Measurements from ENCODE around the gene ADCYAP1R1.

ADCYAP1R1 gene

GRCh38 chr7:31051598-31052486, at the start of gene ADCYAP1R1:
TSS of gene ADCYAP1R1 (plus strand) at chr7:31052308. CDS start at chr7:31063265, 10,957 bp downstream.
- no peak for DNase-seq (ENCODE audit: low read depth, low spot score)

- no peak for DNase-seq (ENCODE audit: low read depth, low spot score)
These were observed 49.0 kb upstream of the ADCYAP1R1 start for GRCh38 chr7:31003097-31003496.

GRCh38 chr7:31003721-31004120, 48.4 kb upstream of the ADCYAP1R1 start:
- no peak for DNase-seq (ENCODE audit: low read depth, low spot score)

DNA sequence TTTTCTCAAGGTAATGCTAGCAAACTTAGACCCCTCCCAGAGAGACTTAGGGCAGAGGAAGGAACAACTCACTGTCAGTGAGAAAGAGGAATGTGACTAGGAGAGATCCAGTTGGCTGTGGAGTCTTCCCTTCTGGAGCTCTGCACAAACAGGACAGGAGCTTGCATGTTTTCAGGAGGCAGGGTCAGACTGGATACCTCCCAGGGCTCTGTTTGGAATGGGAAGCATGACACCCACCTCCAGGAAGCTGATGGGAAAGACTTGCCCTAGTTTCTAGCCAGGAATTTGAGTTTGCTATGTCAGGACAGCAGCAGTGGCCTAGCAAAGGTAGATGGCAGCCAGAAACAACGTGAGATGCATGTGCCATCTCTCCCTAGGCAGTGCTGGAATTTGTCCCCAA, 47.7 kb upstream of the ADCYAP1R1 start:
- no peak for DNase-seq (ENCODE audit: low read depth, low spot score)

DNA sequence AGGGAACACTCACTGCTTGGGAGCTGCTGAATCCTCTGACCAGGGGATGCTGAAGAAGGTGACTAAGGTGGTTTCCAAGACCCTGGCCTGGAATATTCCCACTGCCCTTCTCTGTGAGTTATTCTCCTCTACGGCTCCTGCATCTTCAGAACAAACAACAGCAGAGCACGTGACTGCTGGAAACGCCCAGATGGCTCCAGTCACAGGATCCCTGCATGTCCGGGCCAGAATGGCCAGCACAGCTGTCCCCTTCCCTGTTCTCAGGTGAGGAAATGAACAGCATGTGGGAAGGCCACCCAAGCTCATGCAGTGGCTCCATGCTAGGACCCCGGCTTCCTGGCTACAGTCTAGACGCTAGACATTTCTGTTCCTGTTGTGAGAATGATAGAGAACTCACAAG, 45.3 kb upstream of the ADCYAP1R1 start:
- no peak for DNase-seq (ENCODE audit: low read depth, low spot score)

GRCh38 chr7:31007634-31008033, 44.5 kb upstream of the ADCYAP1R1 start:
- no peak for DNase-seq (ENCODE audit: low read depth, low spot score)

- DNase-seq (ENCODE audit: low read depth, low spot score): no peak
These were observed 37.3 kb upstream of the ADCYAP1R1 start for GRCh38 chr7:31014826-31015225.

GRCh38 chr7:31017032-31017675, 35.0 kb upstream of the ADCYAP1R1 start:
- no peak for DNase-seq (ENCODE audit: low read depth, low spot score)

- DNase-seq (ENCODE audit: low read depth, low spot score): no peak
These were observed 34.4 kb upstream of the ADCYAP1R1 start for GRCh38 chr7:31017721-31018120.

DNA sequence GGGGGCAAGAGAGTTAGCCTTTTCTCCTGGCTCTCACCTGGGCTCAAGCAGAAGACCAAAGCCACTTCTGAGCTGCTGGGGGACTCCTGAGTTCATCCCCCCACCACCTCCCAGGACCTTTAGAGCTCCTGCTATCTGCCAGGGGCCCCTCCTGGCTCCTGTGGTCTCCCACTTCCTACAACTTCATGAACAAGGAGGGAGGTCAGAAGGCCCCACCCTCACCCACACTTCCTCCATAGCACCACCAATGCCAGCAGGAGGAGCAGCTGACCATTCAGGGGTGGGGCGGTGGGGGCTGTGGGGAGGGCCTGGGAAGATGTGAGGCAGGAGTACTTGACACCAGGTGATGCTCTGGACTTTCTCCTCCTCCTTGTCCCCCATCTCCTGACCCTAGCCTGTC, 32.6 kb upstream of the ADCYAP1R1 start:
- DNase-seq (ENCODE audit: low read depth, low spot score): no peak

GRCh38 chr7:31020161-31020560, 31.9 kb upstream of the ADCYAP1R1 start:
- no peak for DNase-seq (ENCODE audit: low read depth, low spot score)

DNA sequence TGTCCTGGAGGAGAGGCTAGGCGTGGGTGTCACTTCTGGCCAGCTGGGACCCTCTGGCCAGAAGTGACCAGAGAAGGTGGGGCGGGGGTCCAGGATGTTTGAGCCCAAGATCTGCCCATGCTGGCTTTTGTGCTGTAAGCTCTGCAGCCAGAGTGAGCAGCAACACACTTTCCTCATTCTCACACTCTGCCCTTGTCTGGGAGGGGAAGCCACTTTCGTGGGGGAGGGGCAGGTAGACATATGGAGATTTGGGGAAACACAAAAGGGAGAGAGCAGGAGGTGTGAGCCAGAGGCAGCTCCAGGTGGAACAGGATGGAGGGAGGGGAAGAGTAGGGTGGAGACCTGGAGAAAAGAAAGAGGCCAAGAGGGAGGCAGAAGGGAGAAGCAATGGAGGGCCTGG, 31.5 kb upstream of the ADCYAP1R1 start:
- no peak for DNase-seq (ENCODE audit: low read depth, low spot score)

DNA sequence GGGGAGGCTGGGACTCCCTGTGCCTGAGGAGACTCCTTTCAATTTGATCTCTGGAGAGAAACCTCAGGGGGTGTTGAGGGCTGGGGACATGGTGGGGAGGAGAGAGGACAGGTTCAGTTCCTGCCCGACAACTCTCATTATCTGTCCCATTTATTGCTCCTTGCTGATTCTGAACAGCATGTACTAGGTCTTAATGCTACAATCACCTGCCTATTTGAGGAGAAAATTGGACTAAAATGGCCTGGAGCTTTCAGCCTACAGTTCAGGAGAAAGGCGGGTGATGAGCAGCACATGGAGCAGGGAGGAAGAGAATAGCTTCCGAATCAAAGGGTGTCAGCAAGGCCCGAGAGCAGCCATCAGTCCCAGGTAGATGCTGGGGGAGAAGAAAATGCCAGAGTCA, 30.0 kb upstream of the ADCYAP1R1 start:
- DNase-seq (ENCODE audit: low read depth, low spot score): no peak

- DNase-seq (ENCODE audit: low read depth, low spot score): no peak
These were observed 29.4 kb upstream of the ADCYAP1R1 start for GRCh38 chr7:31022726-31023125.

- DNase-seq (ENCODE audit: low read depth, low spot score): no peak
These were observed 28.2 kb upstream of the ADCYAP1R1 start for GRCh38 chr7:31023877-31024276.

DNA sequence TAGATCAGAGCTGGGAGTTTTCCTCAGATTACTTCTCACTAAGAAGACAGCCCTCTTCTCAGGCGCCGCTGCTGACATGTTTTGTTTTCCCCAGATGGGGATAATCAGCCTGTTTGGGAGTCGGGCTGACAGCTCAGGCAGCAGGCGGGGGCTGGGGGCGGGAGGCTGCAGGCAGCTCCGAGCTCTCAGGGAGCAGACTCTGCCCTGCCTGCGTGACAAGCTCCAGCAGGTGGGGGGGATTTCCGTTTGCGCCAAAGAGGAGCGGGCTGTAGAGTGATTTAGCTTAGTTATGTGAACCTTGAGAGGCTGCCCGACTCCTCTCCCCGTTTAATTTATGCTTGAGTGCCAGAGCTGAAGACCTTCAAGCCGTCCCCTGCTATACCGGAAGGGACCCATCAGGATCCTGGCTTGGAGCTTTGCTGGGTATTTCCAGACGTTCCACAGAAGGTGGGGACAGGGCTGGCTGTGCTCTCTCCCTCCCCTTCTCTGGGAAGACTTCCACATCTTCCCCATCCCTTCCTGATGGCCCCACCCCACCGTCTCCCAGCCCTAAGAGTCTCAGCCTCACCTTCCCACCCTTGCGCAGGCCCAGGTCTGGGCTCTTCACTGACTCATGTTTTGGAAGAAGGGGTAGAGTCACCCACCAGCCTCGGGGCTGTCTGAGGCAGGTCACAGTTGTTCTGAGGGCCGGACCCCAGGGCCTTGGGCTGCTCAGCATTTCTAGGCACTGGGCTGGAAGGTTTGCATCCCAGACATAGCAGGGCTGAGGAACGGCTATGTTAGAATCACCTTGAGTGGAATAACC, 24.7 kb upstream of the ADCYAP1R1 start:
- no peak for DNase-seq (ENCODE audit: low read depth, low spot score)

- no peak for DNase-seq (ENCODE audit: low read depth, low spot score)
These were observed 24.1 kb upstream of the ADCYAP1R1 start for GRCh38 chr7:31028006-31028405.

GRCh38 chr7:31028417-31028992, 23.6 kb upstream of the ADCYAP1R1 start:
- DNase-seq (ENCODE audit: low read depth, low spot score): no peak

DNA sequence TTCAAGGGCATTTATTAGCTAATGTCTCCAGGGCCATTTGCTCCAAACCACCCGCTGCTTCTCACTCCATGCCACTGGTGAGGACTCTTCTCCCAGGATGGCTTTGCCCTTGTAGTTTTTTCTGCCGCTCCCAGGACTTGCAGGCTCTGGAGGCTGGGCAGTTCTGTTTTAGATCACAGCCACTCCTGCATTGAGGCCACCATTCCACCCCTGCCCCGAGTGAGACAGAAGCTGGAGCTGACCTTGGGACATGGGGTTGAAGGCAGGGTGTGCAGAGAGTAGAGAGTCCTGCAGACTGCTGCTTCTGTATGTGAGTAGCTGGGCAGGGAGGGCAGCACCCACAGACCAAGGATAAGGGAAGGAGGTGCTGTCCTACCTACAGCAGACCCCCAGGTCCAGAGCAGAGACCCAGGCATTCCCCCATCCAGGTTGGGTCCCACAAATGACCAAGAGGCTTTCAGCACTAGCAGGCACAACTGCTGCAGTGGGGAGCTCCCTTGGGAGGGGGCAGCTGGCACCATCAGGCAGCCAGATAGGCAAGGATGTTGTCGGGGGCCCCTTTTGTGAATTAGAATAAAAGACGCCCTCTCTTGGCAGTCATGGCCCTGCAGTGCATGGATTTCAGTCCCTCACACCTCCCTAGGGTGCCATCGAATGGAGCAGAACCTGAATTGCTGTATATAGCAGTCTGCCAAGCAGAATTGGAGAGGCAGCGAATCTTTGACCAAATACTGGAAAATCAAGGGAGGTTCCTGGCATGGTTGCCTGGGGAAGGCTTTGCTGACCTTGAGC, 22.7 kb upstream of the ADCYAP1R1 start:
- DNase-seq (ENCODE audit: low read depth, low spot score): no peak

DNA sequence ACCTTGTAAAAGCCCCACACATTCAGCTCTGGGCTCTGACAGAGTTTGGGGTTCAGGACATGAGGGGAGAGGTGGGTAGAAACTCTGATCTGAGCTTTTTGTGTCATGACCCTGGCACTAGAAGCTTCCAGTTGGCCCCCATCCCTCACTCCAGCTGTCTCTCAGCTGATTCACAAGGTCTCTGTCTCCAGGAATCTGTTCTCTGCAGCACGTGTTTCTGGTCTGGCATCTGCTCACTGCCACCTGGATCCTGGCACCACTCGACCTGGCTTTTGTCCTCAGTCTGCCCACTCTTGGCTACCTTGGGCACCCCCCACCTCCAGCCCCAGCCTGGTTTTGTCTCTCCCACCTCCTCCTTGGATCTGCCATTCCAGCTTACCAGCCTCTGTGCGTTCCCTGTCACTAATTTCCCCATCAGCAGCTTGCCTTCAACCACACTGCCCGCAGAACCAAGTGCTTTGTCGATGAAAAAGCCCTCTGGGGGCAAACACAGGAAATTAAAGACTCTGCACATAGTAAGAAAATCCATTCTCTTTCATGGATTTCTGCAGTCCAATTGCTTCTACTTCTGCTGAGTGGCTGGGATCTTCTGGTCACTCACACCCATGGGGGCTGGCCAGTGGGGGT, 18.3 kb upstream of the ADCYAP1R1 start:
- DNase-seq (ENCODE audit: low read depth, low spot score): no peak

DNA sequence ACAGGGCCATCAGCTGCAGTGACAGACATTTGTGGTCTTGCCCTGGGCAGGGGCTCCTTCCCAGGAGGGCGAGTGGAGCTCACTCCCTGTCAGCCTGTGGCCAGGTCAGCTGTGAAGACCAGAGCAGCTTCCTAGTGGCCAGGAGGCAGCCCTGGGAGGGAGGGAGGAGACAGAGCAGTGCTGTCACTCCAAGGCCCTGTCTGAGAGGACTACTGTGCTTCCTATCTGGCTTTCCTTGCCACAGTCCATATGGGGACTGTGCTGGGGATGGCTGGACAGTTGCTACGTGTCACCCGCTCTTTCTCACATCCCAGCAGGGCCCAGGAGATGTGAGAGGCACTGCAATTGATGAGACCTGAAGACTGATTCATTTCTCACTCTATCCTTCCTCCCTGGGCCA, 15.2 kb upstream of the ADCYAP1R1 start:
- DNase-seq (ENCODE audit: low read depth, low spot score): no peak

Data from brain pericyte (primary cell).